Ishikawa (cell line): Measurements from ENCODE around the gene DEGS2.

Source experiments
- CEBPB ChIP-seq: IDR thresholded peaks from 2 replicates; pipeline ENCODE4 v1.6.1; 2012
- CREB1 ChIP-seq: IDR thresholded peaks from 2 replicates; pipeline ENCODE4 v1.6.1; 2012; ENCODE audit warnings: low read depth
- EP300 ChIP-seq: IDR thresholded peaks from 2 replicates; pipeline ENCODE4 v1.6.1; 2012; ENCODE audit warnings: borderline replicate concordance
- MAX ChIP-seq: IDR thresholded peaks from 2 replicates; pipeline ENCODE4 v1.6.1; 2012
- RAD21 ChIP-seq: IDR thresholded peaks from 2 replicates; pipeline ENCODE4 v1.6.1; 2012; ENCODE audit warnings: low read depth
- REST ChIP-seq: IDR thresholded peaks from 2 replicates; pipeline ENCODE4 v1.6.1; 2012; ENCODE audit warnings: low read depth, mild to moderate bottlenecking
- TAF1 ChIP-seq: IDR thresholded peaks from 2 replicates; pipeline ENCODE4 v1.6.1; 2012; ENCODE audit warnings: low read depth, mild to moderate bottlenecking
- YY1 ChIP-seq: IDR thresholded peaks from 2 replicates; pipeline ENCODE4 v1.6.1; 2012; ENCODE audit warnings: low read depth
- ZBTB7A ChIP-seq: IDR thresholded peaks from 2 replicates; pipeline ENCODE4 v1.6.1; 2012; ENCODE audit warnings: low read depth
- TF ChIP-seq, protein P1 (sequence below): IDR thresholded peaks from 2 replicates; pipeline ENCODE4 v1.6.1; 2012

DNA sequence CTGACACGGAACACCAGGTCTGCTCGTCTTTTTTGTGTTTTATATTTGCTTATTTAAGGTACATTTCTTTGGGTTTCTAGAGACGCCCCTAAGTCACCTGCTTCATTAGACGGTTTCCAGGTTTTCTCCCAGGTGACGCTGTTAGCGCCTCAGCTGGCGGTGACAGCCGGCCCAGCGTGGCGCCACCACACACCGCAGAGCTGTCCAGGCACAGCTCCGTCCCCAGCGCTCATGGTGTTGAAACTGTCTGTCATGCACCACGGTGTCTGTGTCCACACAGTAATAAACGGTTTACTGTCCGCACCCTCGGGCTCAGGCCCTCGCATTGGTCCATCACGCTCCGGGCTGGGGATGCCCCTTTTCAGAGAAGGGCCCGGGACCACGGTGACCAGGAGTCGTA is 15.5 kb downstream of the DEGS2 start:
- TF ChIP-seq EP300 (no peak), REST (no peak), TAF1 (no peak), CREB1 (no peak), RAD21 (no peak), MAX (no peak), YY1 (no peak), CEBPB (no peak), ZBTB7A (no peak)
- TF ChIP-seq, protein P1, sequence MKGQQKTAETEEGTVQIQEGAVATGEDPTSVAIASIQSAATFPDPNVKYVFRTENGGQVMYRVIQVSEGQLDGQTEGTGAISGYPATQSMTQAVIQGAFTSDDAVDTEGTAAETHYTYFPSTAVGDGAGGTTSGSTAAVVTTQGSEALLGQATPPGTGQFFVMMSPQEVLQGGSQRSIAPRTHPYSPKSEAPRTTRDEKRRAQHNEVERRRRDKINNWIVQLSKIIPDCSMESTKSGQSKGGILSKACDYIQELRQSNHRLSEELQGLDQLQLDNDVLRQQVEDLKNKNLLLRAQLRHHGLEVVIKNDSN = no peak
